DND-41 (cell line): ENCODE results near the gene ANKRD18A.

ENCODE experiments used
- ATAC-seq: fragments of 200-7000 bp; cut with Tn5 transposase; 3 replicates; pipeline ENCODE4 v1.9.1; 2021; ENCODE audit warnings: low read depth; ENCODE audit not compliant: insufficient read depth
- DNase-seq: peaks from one replicate; pipeline ENCODE4 v3.0.0-alpha.2; 2020
- H2AFZ ChIP-seq: 2 replicates; pipeline ENCODE4 v1.6.0; 2012; ENCODE audit warnings: low read depth, low read length
- H3K27ac ChIP-seq: 2 replicates; pipeline ENCODE4 v1.5.1; 2012; ENCODE audit warnings: low read length, inconsistent platforms
- H3K27me3 ChIP-seq: fragments of 200-600 bp; sonication (generic); 2 replicates; pipeline ENCODE4 v1.6.0; 2012; ENCODE audit warnings: low read length, mild to moderate bottlenecking, inconsistent platforms; ENCODE audit not compliant: insufficient read depth, poor library complexity
- H3K36me3 ChIP-seq: 2 replicates; pipeline ENCODE4 v1.5.1; 2012; ENCODE audit warnings: low read length, inconsistent platforms; ENCODE audit not compliant: insufficient read depth
- H3K4me1 ChIP-seq: 2 replicates; pipeline ENCODE4 v1.5.1; 2012; ENCODE audit warnings: mild to moderate bottlenecking, low read length; ENCODE audit not compliant: insufficient read depth
- H3K4me2 ChIP-seq: 2 replicates; pipeline ENCODE4 v1.6.0; 2012; ENCODE audit warnings: mild to moderate bottlenecking, moderate library complexity, low read length, inconsistent platforms; ENCODE audit not compliant: insufficient read depth
- H3K4me3 ChIP-seq, 2 experiments: fragments of 200-600 bp in 1 of 2; shearing (Covaris generic) in 1 of 2; 2 replicates each; pipeline ENCODE4 v1.5.1; 2012 to 2016; ENCODE audit warnings: inconsistent platforms in 2 of 2, low read length in 2 of 2, mild to moderate bottlenecking in 2 of 2, low read depth in 1 of 2, moderate library complexity in 1 of 2
- H3K79me2 ChIP-seq: 2 replicates; pipeline ENCODE4 v1.6.0; 2012; ENCODE audit warnings: low read length, inconsistent platforms; ENCODE audit not compliant: insufficient read depth
- H3K9ac ChIP-seq: 2 replicates; pipeline ENCODE4 v1.6.0; 2012; ENCODE audit warnings: low read depth, mild to moderate bottlenecking, inconsistent platforms, low read length, moderate library complexity
- H3K9me3 ChIP-seq: 2 replicates; pipeline ENCODE4 v1.5.1; 2012; ENCODE audit warnings: low read length, moderate library complexity, mild to moderate bottlenecking, inconsistent platforms; ENCODE audit not compliant: insufficient read depth, severe bottlenecking
- H4K20me1 ChIP-seq: 2 replicates; pipeline ENCODE4 v1.6.0; 2012; ENCODE audit warnings: low read length; ENCODE audit not compliant: insufficient read depth
- EZH2 ChIP-seq: IDR thresholded peaks from 3 replicates; pipeline ENCODE4 v1.6.1; 2012; ENCODE audit warnings: borderline replicate concordance, low read depth, mild to moderate bottlenecking, moderate library complexity, low read length, inconsistent platforms; ENCODE audit not compliant: severe bottlenecking
- TF ChIP-seq, protein P1 (sequence below): IDR thresholded peaks from 2 replicates; pipeline ENCODE4 v1.5.1; 2012; ENCODE audit warnings: borderline replicate concordance, low read length, moderate library complexity, mild to moderate bottlenecking; ENCODE audit not compliant: poor library complexity, severe bottlenecking; ENCODE audit errors: extremely low read depth

ANKRD18A gene

DNA sequence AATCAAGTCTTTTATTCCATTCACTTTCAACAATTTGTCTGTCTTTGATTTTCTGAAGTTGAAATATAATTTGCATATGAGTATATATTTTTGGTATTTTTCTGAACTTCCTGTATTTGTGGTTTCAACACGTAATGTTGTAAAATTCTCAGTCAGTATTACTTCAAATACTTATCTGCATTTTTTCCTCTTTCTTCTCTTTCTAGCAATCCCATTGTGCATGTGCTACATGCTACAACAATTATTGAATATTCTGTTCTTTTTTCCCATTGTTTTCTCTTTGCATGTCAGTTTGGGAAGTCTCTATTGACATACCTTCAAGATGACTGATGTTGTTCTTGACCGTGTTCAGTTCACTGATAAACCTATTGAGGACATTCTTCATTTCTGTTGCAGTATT is 5.6 kb upstream of the ANKRD18A start:
- Histone ChIP-seq H3K4me3 (no peak overlapping the region), H3K9ac (no peak overlapping the region), H4K20me1 (no peaks in the 10 kb centered on the region), H3K4me1 (no peaks in the 10 kb centered on the region), H3K27ac (no peak overlapping the region), H3K36me3 (no peaks in the 10 kb centered on the region), H2AFZ (no peak overlapping the region), H3K9me3 (peaks cover 4% of the 10 kb centered on the region), H3K79me2 (no peaks in the 10 kb centered on the region), H3K4me2 (no peak overlapping the region), H3K27me3 (no peaks in the 10 kb centered on the region)
- no peak for DNase-seq
- ATAC-seq, result no peak
- TF ChIP-seq, protein P1, sequence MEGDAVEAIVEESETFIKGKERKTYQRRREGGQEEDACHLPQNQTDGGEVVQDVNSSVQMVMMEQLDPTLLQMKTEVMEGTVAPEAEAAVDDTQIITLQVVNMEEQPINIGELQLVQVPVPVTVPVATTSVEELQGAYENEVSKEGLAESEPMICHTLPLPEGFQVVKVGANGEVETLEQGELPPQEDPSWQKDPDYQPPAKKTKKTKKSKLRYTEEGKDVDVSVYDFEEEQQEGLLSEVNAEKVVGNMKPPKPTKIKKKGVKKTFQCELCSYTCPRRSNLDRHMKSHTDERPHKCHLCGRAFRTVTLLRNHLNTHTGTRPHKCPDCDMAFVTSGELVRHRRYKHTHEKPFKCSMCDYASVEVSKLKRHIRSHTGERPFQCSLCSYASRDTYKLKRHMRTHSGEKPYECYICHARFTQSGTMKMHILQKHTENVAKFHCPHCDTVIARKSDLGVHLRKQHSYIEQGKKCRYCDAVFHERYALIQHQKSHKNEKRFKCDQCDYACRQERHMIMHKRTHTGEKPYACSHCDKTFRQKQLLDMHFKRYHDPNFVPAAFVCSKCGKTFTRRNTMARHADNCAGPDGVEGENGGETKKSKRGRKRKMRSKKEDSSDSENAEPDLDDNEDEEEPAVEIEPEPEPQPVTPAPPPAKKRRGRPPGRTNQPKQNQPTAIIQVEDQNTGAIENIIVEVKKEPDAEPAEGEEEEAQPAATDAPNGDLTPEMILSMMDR, result no peak
- no peak for TF ChIP-seq EZH2

DNA sequence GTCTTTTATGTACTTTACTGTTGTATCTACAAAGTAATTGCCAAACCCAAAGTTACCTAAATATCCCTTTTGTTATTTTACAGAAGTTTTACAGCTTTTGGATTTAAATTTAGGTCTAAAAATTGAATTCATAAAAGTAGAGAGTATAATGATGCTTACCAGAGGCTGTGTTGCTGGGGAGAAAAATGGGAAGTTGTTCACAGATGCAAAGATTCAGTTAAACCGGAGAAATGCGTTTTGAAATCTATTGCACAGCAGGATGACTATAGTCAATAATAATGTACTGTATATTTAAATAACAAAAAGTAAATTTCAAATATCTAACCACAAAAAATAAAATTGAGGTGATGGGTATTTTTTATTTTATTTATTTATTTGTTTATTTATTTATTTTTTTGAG is 2.6 kb upstream of the ANKRD18A start:
- DNase-seq, result no peak
- no peak for ATAC-seq
- Histone ChIP-seq H3K9me3 (peaks cover 10% of the 10 kb centered on the region), H3K4me2 (no peak overlapping the region), H3K27ac (no peak overlapping the region), H4K20me1 (no peaks in the 10 kb centered on the region), H3K79me2 (no peaks in the 10 kb centered on the region), H3K4me1 (no peaks in the 10 kb centered on the region), H3K9ac (no peak overlapping the region), H2AFZ (no peak overlapping the region), H3K4me3 (no peak overlapping the region), H3K27me3 (no peaks in the 10 kb centered on the region), H3K36me3 (no peaks in the 10 kb centered on the region)
- TF ChIP-seq, protein P1, result no peak
- no peak for TF ChIP-seq EZH2

DNA sequence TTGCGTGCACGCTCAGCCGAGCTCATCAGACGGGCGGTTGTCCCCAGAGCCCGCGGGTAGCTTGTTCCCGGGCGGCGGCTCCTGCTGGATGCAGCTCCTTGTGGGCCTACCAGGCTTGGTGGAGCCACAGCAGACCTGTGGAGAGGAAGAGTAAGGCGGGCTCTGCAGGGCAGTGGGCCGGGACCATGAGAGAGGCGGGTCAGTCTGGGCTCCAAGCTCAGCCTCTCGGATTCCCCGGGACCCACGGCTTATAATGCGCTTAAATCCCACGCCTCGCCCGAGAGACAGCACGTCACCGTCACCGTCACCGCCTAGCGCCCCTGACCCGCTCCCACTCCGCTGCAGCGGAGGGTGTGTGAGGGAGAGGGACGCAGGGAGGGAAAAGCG is 1.9 kb upstream of the ANKRD18A start:
- Histone ChIP-seq H3K27me3 (no peaks in the 10 kb centered on the region), H3K36me3 (no peaks in the 10 kb centered on the region), H2AFZ (no peak overlapping the region), H3K4me1 (no peaks in the 10 kb centered on the region), H3K9ac (no peak overlapping the region), H3K4me3 (no peak overlapping the region), H3K4me2 (no peak overlapping the region), H3K9me3 (peaks cover 10% of the 10 kb centered on the region), H3K79me2 (no peaks in the 10 kb centered on the region), H3K27ac (no peak overlapping the region), H4K20me1 (no peaks in the 10 kb centered on the region)
- TF ChIP-seq, protein P1, result no peak
- TF ChIP-seq EZH2, result no peak
- ATAC-seq, result no peak
- no peak for DNase-seq
